AG04450 (cell line): ENCODE data around the gene ACACB. TPM values are rescaled to one million over a fixed set of nuclear protein-coding genes. Genes with fewer than 3 reads are reported as not detected.

ENCODE experiments used
- CTCF ChIA-PET: fragments of 300-600, 350-600 bp; formaldehyde crosslinking; extraction: SDS; loops from one replicate; lab custom pipeline; 2022; ENCODE audit warnings: antibody characterized with exemption, inconsistent platforms; lab: Charles Lee
- POLR2A ChIA-PET: fragments of 350-600 bp; formaldehyde crosslinking; extraction: SDS; loops from one replicate; lab custom pipeline; 2021; ENCODE audit warnings: antibody characterized with exemption, inconsistent platforms; lab: Yijun Ruan, JAX
- DNase-seq: peaks from one replicate; pipeline ENCODE4 v3.0.0-alpha.2; 2011; ENCODE audit warnings: low read depth, low spot score
- H3K27ac ChIP-seq: one replicate; pipeline ENCODE4 v1.5.1; 2012; ENCODE audit warnings: low read depth, low read length, control low read depth
- H3K27me3 ChIP-seq: one replicate; pipeline ENCODE4 v1.6.0; 2012; ENCODE audit warnings: low read length; ENCODE audit not compliant: control insufficient read depth, insufficient read depth
- H3K4me3 ChIP-seq: 2 replicates; pipeline ENCODE4 v1.5.1; 2011; ENCODE audit warnings: mild to moderate bottlenecking, low read depth, low read length, control low read depth
- H3K9me3 ChIP-seq: 2 replicates; pipeline ENCODE4 v1.5.1; 2012; ENCODE audit warnings: low read length; ENCODE audit not compliant: control insufficient read depth, insufficient read depth
- CTCF ChIP-seq: IDR thresholded peaks from 2 replicates; pipeline ENCODE4 v1.5.1; 2011; ENCODE audit warnings: low read depth, low read length, control low read depth, inconsistent platforms
- polyA plus RNA-seq: library from polyadenylated mRNA; depleted of rRNA; stranded (reverse); fragments of >200 nt; gene quantifications from 2 replicates; pipeline ENCODE4 v1.2.3, GENCODE V29; 2011

ACACB gene
- polyA plus RNA-seq, 1 experiment, result 3.2 TPM

GRCh38 chr12:109092497-109093021 lies 23.8 kb upstream of the ACACB start:
- H3K9me3 ChIP-seq, result no peaks in the 10 kb centered on the region
- TF ChIP-seq CTCF, result no peak
- no peak for DNase-seq
- POLR2A ChIA-PET, result no interaction called here
- CTCF ChIA-PET, result interaction anchor here (0.6 to 1.3 kb wide), 14 partner anchors 10 to 528 kb away, joined by 3 to 5 read pairs (median 3); partner anchors contain the start of gene SVOP
- H3K4me3 ChIP-seq, result peak overlapping the region; percentile 75
- H3K27me3 ChIP-seq, result no peaks in the 10 kb centered on the region
- H3K27ac ChIP-seq, result no peak overlapping the region

- peak; percentile 99 for TF ChIP-seq CTCF
- POLR2A ChIA-PET, result no interaction called here
- peak; percentile 72 for DNase-seq
- CTCF ChIA-PET, result interaction anchor here (0.6 to 2.7 kb wide), 18 partner anchors 9 to 531 kb away, joined by 3 to 11 read pairs (median 3); partner anchors contain the start of genes ISCU and SVOP
- Histone ChIP-seq H3K27ac (peak within 1 kb of the TSS; percentile 65), H3K27me3 (no peaks in the 10 kb centered on the region), H3K9me3 (no peaks in the 10 kb centered on the region), H3K4me3 (peak within 1 kb of the TSS; percentile 75)
Observed at GRCh38 chr12:109093022-109093918, 23.1 kb upstream of the ACACB start, which contains the start of gene ALKBH2. ALKBH2 (minus strand) TSS chr12:109093472; CDS start chr12:109092786, 686 bp downstream.

- CTCF ChIA-PET, result interaction anchor here (0.5 to 0.6 kb wide), 3 partner anchors 99 to 945 kb away, joined by 3 to 5 read pairs (median 5); no protein-coding TSS in a partner anchor
- Histone ChIP-seq H3K27ac (no peak overlapping the region), H3K4me3 (peak overlapping the region; percentile 61), H3K27me3 (no peaks in the 10 kb centered on the region), H3K9me3 (no peaks in the 10 kb centered on the region)
- POLR2A ChIA-PET, result interaction anchor here (0.7 kb wide), 1 partner anchor 293 kb away, joined by 3 read pairs; no protein-coding TSS in a partner anchor
- DNase-seq, result no peak
- no peak for TF ChIP-seq CTCF
Observed at GRCh38 chr12:109097140-109097434, 19.3 kb upstream of the ACACB start.

GRCh38 chr12:109097435-109098182 lies 18.8 kb upstream of the ACACB start, which contains the start of gene UNG:
UNG (plus strand) TSS chr12:109097597; CDS start chr12:109097680, 83 bp downstream.
- CTCF ChIA-PET, result interaction anchor here (0.5 to 3.9 kb wide), 7 partner anchors 15 to 945 kb away, joined by 3 to 57 read pairs (median 5); no protein-coding TSS in a partner anchor
- peak within 1 kb of the TSS; percentile 78 for H3K4me3 ChIP-seq
- H3K27me3 ChIP-seq, result no peaks in the 10 kb centered on the region
- peak; percentile 84 for DNase-seq
- H3K9me3 ChIP-seq, result no peaks in the 10 kb centered on the region
- POLR2A ChIA-PET, result interaction anchor here (0.7 to 1.0 kb wide), 2 partner anchors 292 to 535 kb away, joined by 3 read pairs; partner anchors contain the start of gene ISCU
- no peak for TF ChIP-seq CTCF
- H3K27ac ChIP-seq, result peak within 1 kb of the TSS; percentile 68
